ENCODE measurements around the gene DNAJB1. TPM values are rescaled to one million over a fixed set of nuclear protein-coding genes. Genes with fewer than 3 reads are reported as not detected.

DNAJB1 gene
- total RNA-seq, 1 experiment from 2014 or later = 54.5 TPM

DNA sequence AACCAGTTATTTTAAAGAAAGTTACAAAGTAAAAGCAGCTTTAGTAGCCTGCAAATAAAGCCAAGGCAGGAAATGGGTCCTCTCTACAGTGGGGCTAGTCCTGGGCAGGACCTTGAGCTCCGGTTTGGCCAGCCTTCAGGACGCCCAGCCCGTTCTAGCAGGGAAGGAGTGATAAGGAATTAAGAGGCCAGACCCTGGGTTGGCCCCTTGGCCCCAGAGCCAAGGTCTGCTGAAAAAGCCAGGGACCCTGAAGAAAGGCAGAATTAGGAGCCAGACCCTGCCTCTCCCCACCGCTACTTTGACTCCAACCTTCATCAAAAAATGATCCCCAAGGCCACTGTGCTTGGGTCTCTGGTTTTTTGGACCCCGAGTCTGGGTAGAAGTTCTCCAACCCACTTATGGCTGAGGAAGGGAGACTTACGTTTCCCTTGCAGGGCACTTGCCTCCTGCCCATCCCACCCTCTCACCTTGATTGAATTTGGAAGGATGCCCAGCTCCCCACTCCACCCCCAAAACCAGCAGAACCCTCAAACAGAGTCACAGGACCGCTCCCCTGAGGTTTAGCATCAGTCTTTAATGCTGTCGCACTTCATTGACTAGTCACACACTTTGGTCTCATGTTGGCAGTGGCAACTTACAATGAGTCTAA lies 3.9 kb downstream of the DNAJB1 start:
- Mint-ChIP-seq H3K27me3 (ENCODE audit: low read depth) (no peaks in the 10 kb centered on the region), H3K9me3 (no peaks in the 10 kb centered on the region), H3K36me3 (peaks cover 25% of the 10 kb centered on the region), H3K4me3 (no peak overlapping the region), H3K27ac (peak overlapping the region; percentile 46), H3K4me1 (peaks cover 22% of the 10 kb centered on the region)
- ATAC-seq (no peak), DNase-seq (ENCODE audit: low spot score) (no peak)
- ChIA-PET CTCF (interaction anchor here (0.9 to 1.2 kb wide), 2 partner anchors 9 to 34 kb away, joined by 3 read pairs; no protein-coding TSS in a partner anchor), POLR2A (no interaction called here)
- no peak for TF ChIP-seq RORB (CRISPR knock-in tag; IDR thresholded peaks at IDR 0.05)
- no peak for TF ChIP-seq FOXJ3 (CRISPR knock-in tag; IDR thresholded peaks at IDR 0.05; ENCODE audit: borderline replicate concordance)
- TF ChIP-seq, protein P1, sequence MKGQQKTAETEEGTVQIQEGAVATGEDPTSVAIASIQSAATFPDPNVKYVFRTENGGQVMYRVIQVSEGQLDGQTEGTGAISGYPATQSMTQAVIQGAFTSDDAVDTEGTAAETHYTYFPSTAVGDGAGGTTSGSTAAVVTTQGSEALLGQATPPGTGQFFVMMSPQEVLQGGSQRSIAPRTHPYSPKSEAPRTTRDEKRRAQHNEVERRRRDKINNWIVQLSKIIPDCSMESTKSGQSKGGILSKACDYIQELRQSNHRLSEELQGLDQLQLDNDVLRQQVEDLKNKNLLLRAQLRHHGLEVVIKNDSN (CRISPR knock-in tag; IDR thresholded peaks at IDR 0.05) = no peak

DNA sequence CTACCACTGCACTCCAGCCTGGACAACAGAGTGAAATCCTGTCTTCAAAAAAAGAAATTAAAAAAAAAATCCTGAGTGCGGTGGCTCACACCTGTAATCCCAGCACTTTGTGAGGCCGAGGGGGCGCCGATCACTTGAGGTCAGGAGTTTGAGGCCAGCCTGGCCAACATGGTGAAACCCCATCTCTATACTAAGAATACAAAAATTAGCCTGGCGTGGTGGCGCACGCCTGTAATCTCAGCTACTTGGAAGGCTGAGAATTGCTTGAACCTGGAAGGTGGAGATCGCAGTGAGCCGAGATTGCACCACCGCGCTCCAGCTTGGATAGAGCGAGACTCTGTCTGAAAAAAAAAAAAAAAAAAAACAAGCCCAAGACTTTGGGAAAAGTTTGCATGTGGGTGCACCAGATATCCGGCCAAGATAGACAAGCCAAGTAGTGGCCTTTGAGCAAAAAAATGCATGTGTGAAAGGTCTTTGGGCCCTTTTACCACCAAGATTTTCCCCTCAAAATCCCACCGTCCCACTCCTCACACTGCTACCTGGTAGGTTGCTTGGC lies 5.7 kb downstream of the DNAJB1 start:
- Mint-ChIP-seq H3K36me3 (peaks cover 25% of the 10 kb centered on the region), H3K4me1 (peaks cover 19% of the 10 kb centered on the region), H3K4me3 (no peak overlapping the region), H3K9me3 (no peaks in the 10 kb centered on the region), H3K27ac (no peak overlapping the region), H3K27me3 (ENCODE audit: low read depth) (no peaks in the 10 kb centered on the region)
- ATAC-seq (no peak), DNase-seq (ENCODE audit: low spot score) (no peak)
- ChIA-PET CTCF (interaction anchor here (0.7 to 3.4 kb wide), 3 partner anchors 10 to 32 kb away, joined by 3 to 16 read pairs (median 4); no protein-coding TSS in a partner anchor), POLR2A (no interaction called here)
- no peak for TF ChIP-seq ZNF423 (CRISPR knock-in tag; IDR thresholded peaks at IDR 0.05)
- TF ChIP-seq, protein P2, sequence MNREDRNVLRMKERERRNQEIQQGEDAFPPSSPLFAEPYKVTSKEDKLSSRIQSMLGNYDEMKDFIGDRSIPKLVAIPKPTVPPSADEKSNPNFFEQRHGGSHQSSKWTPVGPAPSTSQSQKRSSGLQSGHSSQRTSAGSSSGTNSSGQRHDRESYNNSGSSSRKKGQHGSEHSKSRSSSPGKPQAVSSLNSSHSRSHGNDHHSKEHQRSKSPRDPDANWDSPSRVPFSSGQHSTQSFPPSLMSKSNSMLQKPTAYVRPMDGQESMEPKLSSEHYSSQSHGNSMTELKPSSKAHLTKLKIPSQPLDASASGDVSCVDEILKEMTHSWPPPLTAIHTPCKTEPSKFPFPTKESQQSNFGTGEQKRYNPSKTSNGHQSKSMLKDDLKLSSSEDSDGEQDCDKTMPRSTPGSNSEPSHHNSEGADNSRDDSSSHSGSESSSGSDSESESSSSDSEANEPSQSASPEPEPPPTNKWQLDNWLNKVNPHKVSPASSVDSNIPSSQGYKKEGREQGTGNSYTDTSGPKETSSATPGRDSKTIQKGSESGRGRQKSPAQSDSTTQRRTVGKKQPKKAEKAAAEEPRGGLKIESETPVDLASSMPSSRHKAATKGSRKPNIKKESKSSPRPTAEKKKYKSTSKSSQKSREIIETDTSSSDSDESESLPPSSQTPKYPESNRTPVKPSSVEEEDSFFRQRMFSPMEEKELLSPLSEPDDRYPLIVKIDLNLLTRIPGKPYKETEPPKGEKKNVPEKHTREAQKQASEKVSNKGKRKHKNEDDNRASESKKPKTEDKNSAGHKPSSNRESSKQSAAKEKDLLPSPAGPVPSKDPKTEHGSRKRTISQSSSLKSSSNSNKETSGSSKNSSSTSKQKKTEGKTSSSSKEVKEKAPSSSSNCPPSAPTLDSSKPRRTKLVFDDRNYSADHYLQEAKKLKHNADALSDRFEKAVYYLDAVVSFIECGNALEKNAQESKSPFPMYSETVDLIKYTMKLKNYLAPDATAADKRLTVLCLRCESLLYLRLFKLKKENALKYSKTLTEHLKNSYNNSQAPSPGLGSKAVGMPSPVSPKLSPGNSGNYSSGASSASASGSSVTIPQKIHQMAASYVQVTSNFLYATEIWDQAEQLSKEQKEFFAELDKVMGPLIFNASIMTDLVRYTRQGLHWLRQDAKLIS (CRISPR knock-in tag; IDR thresholded peaks at IDR 0.05; ENCODE audit: borderline replicate concordance) = no peak
- TF ChIP-seq, protein P3, sequence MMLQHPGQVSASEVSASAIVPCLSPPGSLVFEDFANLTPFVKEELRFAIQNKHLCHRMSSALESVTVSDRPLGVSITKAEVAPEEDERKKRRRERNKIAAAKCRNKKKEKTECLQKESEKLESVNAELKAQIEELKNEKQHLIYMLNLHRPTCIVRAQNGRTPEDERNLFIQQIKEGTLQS (CRISPR knock-in tag; conservative IDR thresholded peaks at IDR 0.05) = no peak
- TF ChIP-seq, protein P4, sequence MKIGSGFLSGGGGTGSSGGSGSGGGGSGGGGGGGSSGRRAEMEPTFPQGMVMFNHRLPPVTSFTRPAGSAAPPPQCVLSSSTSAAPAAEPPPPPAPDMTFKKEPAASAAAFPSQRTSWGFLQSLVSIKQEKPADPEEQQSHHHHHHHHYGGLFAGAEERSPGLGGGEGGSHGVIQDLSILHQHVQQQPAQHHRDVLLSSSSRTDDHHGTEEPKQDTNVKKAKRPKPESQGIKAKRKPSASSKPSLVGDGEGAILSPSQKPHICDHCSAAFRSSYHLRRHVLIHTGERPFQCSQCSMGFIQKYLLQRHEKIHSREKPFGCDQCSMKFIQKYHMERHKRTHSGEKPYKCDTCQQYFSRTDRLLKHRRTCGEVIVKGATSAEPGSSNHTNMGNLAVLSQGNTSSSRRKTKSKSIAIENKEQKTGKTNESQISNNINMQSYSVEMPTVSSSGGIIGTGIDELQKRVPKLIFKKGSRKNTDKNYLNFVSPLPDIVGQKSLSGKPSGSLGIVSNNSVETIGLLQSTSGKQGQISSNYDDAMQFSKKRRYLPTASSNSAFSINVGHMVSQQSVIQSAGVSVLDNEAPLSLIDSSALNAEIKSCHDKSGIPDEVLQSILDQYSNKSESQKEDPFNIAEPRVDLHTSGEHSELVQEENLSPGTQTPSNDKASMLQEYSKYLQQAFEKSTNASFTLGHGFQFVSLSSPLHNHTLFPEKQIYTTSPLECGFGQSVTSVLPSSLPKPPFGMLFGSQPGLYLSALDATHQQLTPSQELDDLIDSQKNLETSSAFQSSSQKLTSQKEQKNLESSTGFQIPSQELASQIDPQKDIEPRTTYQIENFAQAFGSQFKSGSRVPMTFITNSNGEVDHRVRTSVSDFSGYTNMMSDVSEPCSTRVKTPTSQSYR (CRISPR knock-in tag; IDR thresholded peaks at IDR 0.05) = no peak
- TF ChIP-seq TEAD4 (CRISPR knock-in tag; IDR thresholded peaks at IDR 0.05) = no peak
- TF ChIP-seq, protein P5, sequence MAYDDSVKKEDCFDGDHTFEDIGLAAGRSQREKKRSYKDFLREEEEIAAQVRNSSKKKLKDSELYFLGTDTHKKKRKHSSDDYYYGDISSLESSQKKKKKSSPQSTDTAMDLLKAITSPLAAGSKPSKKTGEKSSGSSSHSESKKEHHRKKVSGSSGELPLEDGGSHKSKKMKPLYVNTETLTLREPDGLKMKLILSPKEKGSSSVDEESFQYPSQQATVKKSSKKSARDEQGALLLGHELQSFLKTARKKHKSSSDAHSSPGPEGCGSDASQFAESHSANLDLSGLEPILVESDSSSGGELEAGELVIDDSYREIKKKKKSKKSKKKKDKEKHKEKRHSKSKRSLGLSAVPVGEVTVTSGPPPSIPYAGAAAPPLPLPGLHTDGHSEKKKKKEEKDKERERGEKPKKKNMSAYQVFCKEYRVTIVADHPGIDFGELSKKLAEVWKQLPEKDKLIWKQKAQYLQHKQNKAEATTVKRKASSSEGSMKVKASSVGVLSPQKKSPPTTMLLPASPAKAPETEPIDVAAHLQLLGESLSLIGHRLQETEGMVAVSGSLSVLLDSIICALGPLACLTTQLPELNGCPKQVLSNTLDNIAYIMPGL (CRISPR knock-in tag; IDR thresholded peaks at IDR 0.05) = no peak
- TF ChIP-seq, protein P6, sequence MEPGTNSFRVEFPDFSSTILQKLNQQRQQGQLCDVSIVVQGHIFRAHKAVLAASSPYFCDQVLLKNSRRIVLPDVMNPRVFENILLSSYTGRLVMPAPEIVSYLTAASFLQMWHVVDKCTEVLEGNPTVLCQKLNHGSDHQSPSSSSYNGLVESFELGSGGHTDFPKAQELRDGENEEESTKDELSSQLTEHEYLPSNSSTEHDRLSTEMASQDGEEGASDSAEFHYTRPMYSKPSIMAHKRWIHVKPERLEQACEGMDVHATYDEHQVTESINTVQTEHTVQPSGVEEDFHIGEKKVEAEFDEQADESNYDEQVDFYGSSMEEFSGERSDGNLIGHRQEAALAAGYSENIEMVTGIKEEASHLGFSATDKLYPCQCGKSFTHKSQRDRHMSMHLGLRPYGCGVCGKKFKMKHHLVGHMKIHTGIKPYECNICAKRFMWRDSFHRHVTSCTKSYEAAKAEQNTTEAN (CRISPR knock-in tag; IDR thresholded peaks at IDR 0.05) = no peak
- no peak for TF ChIP-seq MYBL2 (CRISPR knock-in tag; IDR thresholded peaks at IDR 0.05)
- no peak for TF ChIP-seq GTF2I (CRISPR knock-in tag; conservative IDR thresholded peaks at IDR 0.05)

All from WTC11 (cell line).